Stimulated activated CD4-positive, alpha-beta T cell treated with anti-CD3 and anti-CD28 coated beads, TNF-alpha, amount 100 ng/mL, for 4 hours (primary cell): ENCODE measurements around the gene BICDL1.
"Not testable (repeated sequence)": the region's sequence is repeated elsewhere in the genome, so short reads cannot be mapped to it uniquely, and the experiment has no call there.

ENCODE experiments used
- DNase-seq, 3 experiments: peaks; one replicate each; pipeline ENCODE4 v3.0.0-alpha.2; 2020; ENCODE audit warnings: low read depth in 3 of 3

BICDL1 gene

DNA sequence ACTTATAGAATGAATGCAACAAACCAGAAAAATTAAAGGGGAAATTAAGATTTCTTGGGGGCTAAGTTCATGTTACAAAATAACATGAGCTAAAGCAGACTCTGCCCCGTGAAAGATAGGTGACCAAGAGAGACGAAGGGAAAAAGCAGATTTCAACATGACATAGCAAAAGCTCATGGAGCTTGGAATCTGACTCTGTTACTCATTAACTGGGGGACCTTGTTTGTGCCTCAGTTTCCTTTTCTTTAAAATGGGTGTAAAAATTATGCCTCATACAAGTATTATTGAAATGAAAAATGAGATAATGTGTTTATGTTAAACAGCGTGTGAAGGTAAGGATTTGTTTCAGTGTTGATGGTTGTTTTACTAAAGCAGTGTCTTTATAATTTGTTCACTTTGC is 11.5 kb downstream of the BICDL1 start:
- DNase-seq = no peak

DNA sequence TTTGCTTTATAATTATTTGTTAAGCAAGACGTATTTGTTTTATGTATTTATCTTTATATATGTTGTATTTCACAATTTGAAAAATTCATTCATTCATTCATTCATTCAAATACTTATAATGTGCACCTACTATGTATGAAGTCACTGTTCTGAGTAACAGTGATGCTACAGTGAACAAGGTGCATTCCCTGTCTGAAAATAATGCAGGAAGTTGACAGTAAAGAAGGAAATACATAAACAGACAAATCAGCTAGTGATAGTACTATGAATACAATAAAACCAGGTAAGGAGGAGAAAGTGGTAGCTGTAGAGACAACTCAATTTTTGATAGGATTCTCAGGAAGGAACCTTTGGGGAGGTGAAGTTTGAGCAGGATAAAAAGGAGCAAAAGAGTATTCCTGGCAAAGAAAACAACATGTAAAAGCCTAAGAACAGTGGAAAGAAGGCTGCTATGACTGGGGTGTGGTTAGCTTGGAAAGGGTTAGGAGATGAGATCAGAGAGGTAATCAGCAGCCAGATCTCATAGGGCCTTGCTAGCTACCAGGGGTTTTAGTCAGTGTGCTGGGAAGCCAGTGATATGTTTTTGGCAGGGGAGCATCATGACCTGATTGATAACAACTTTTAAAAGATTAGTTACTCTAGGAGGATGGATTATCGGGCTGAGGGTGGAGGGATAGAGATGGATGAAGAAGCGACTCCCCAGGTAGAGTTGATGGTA is 17.4 kb downstream of the BICDL1 start:
- DNase-seq = peak in 1 of 3 experiments; percentile 9

- DNase-seq = peak in 2 of 3 experiments; percentile 60 to 66
These were observed 18.2 kb downstream of the BICDL1 start for GRCh38 chr12:120007272-120007671.

GRCh38 chr12:120010661-120011230 is 21.7 kb downstream of the BICDL1 start:
- DNase-seq = peak in 1 of 3 experiments; percentile 14

DNA sequence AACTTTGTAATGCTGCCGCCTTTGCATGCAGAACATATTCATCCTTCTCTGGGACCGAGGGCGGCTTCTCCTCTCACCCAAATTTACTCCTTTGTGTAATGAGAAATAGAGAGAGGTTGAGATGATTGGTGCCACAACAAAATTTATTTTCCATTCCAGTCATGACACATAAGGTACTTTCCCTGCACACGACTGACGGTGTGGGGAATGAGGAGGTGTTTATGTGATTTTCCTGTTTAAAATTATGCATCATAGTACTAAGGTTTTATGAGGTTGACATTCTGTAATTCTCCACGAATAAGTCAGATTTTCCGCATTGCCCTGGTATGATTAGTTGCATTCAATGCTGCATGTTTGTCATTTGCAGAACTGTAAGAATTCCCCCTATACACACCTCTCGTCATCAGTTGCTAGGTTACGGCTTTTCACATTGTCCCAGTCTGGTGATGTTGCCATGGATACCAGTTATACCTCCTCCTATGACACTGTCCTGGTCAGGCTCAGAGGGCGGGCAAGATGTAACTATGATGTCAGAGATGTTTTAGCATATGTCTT is 23.1 kb downstream of the BICDL1 start:
- DNase-seq = peak in 2 of 3 experiments; percentile 57 to 79

GRCh38 chr12:120013659-120014380 is 24.8 kb downstream of the BICDL1 start:
- peak in 1 of 3 experiments; percentile 39 for DNase-seq

GRCh38 chr12:120014381-120014735 is 25.3 kb downstream of the BICDL1 start:
- DNase-seq = not testable (repeated sequence)

GRCh38 chr12:120015313-120015712 is 26.3 kb downstream of the BICDL1 start:
- peak in 2 of 3 experiments; percentile 52 to 53 for DNase-seq

GRCh38 chr12:120016199-120016598 is 27.2 kb downstream of the BICDL1 start:
- DNase-seq = not testable (repeated sequence)

GRCh38 chr12:120019197-120019596 is 30.2 kb downstream of the BICDL1 start:
- no peak for DNase-seq

- no peak for DNase-seq
These were observed 30.9 kb downstream of the BICDL1 start for GRCh38 chr12:120019938-120020337.

GRCh38 chr12:120024193-120024592 is 35.2 kb downstream of the BICDL1 start:
- DNase-seq = no peak

DNA sequence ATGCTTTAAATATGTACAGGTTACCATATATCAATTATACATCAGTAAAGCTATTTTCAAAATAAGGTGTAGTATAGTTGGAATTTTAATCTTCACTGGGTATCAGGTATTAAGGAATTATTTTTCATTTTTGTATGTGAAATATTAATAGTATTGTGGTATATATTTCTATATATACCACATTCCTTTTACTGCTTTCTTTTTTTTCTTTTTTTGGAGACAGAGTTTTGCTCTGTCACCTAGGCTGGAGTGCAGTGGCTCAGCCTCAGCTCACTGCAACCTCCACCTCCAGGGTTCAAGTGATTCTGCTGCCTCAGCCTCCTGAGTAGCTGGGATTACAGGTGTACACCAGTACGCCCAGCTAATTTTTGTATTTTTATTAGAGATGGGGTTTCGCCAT is 36.6 kb downstream of the BICDL1 start:
- DNase-seq = no peak

DNA sequence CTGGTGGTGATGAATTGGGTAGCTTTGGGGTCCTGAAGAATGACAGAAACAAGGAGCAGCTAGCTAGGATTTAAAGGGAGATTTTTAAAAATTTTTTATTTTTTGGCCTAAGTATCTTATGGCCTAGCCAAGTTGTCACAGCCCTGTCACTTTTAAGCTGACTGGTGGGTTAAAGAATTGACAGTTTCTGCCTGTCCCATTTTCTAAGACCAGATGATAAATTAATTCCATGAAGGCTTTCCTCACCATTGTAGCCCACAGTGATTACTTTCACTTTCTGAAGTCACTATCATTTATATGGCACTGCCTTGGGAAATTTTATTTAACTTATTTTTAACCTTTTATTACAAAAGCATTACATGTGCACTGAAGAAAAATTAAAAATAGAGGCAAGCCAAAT is 43.2 kb downstream of the BICDL1 start:
- no peak for DNase-seq

DNA sequence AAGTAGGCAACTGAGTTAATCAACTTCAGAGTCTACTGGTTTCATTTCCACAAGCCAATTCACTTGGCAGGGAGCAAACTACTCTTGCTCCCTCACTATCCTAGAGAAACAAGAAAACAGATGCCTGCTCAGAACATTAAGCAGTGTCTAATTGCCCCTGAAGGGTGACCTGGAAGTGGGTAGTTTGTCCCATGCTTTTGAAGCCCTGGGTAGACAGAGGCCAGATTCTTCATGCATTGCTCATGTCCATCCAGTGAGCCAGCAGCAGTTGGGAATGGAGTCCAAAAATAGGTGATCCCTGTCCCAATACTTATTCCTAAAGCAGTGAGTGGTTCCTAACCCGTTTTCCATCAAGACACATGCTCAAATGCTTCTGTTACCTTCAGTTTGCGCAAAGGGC is 48.8 kb downstream of the BICDL1 start:
- DNase-seq = no peak

- no peak for DNase-seq
These were observed 50.7 kb downstream of the BICDL1 start for GRCh38 chr12:120039711-120040110.

- peak in 1 of 3 experiments; percentile 4 for DNase-seq
These were observed 52.6 kb downstream of the BICDL1 start for GRCh38 chr12:120041386-120042231.

GRCh38 chr12:120045367-120045766 is 56.3 kb downstream of the BICDL1 start:
- DNase-seq = not testable (repeated sequence)

DNA sequence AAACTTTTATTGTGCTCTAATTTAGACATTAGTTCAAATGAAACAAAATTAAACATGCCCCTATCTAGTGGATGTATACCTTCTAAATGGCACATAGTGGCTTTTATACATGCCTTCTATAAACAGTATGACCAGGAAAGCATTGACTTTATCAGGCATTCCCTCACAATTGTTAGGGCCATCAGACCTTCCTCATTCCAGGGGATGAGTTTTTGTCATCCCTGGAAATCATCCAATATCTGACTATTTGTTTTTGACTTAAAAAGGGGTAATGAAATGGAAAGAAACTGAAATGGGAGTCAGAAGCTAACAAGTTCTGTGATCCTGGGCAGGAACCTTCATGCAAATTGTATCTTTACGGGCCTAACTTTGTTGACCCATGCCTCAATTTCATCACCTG is 58.0 kb downstream of the BICDL1 start:
- no peak for DNase-seq

DNA sequence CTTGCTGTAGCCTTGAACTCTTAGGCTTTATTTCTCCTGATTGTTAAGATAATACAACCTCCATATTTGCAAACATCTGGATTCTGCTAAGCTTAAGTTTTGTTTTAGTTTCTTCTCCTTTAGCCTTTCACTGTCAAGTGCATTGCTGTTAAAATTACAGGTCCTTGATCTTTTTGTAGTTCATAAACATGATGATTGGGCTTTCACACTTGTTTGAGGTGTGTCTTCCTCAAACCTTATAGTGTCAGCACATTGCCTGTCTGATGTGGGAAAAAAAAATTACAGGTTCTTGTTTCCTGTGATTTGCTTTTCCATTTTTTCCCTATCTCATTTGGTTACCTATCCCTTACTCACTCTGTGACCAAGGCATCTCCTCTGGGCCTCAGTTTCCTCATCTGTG is 59.2 kb downstream of the BICDL1 start:
- DNase-seq = no peak

DNA sequence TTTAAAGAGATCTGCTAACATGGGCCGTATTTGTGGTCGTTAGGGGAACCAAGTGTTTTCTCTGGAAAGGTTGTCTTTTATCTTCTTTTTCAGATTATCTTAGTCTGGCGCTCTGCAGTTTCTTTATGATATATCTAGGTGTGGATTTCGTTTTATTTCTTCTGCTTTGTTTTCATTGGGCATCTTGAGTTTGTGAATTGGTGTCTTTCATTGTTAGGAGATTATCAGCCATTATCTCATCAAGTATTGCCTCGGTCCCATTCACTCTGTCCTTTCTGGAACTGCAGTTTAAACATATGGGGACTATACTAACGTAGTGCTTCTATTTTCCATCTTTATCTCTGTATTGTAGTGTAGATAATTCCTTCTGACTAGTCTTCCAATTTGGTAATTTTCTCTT is 60.4 kb downstream of the BICDL1 start:
- no peak for DNase-seq

DNA sequence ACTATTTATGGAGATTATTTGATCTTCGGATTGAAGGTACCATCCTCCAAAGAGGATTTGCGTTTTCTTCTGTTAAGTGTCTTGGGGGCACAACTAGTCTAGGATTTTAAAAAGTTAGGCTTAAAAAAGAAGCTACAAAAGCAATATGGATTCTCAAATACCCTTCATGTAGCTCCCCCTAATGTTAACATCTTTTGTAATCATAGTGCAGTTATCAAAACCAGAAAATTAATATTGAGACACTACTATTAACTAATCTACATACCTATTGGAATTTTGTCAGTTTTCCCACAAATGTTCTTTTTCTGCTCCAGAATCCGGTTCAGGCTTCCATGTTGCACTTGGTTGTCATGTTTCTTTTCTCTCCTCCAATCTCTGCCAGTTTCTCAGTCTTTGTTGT is 62.5 kb downstream of the BICDL1 start:
- DNase-seq = no peak
